Keratinocyte (primary cell): ENCODE results near the gene ABL2.

ENCODE experiments used
- CTCF ChIP-seq, 3 experiments: IDR thresholded peaks in 1 of 3; conservative IDR thresholded peaks in 1 of 3; optimal IDR thresholded peaks in 1 of 3; 2 replicates in 2 of 3; 3 replicates in 1 of 3; pipeline versions ENCODE3 to v1.5.1; 2011; ENCODE audit warnings: low read length in 3 of 3, mild to moderate bottlenecking in 3 of 3, moderate library complexity in 2 of 3, control low read depth in 1 of 3, inconsistent platforms in 1 of 3; ENCODE audit not compliant: insufficient read depth in 2 of 3; ENCODE audit errors: extremely low read depth in 1 of 3
- EZH2 ChIP-seq: IDR thresholded peaks from one replicate; pipeline ENCODE4 v1.6.1; 2012; ENCODE audit warnings: inconsistent platforms, mild to moderate bottlenecking, low read length, moderate library complexity

- TF ChIP-seq CTCF (optimal IDR thresholded peaks at IDR 0.05 in 1 of 3, IDR thresholded peaks at IDR 0.05 in 1 of 3, conservative IDR thresholded peaks at IDR 0.05 in 1 of 3; ENCODE audit: extremely low read depth in 1 of 3, insufficient read depth in 2 of 3, low read length in 3 of 3) (no peak), EZH2 (no peak)
Observed at GRCh38 chr1:179066471-179066870, 163.0 kb downstream of the ABL2 start.
